ENCODE results near the gene RIN3.

The RIN3 gene

DNA sequence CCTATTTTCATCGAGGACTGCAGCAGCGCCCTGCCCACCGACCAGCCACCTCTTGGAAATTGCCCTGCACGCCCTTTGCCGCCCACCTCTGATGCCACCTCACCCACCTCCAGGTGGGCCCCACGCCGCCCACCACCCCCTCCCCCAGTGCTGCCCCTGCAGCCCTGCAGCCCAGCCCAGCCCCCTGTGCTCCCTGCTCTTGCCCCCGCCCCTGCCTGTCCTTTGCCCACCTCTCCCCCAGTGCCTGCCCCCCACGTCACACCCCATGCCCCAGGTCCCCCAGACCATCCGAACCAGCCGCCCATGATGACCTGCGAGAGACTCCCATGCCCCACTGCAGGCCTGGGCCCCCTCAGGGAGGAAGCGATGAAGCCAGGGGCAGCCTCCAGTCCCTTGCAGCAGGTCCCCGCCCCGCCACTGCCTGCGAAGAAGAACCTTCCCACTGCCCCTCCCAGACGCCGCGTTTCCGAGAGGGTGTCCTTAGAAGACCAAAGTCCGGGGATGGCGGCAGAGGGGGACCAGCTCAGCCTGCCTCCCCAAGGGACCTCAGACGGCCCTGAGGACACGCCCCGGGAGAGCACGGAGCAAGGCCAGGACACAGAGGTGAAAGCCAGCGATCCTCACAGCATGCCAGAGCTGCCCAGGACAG is 138.3 kb downstream of the RIN3 start:
- DNase-seq, result no peak

DNA sequence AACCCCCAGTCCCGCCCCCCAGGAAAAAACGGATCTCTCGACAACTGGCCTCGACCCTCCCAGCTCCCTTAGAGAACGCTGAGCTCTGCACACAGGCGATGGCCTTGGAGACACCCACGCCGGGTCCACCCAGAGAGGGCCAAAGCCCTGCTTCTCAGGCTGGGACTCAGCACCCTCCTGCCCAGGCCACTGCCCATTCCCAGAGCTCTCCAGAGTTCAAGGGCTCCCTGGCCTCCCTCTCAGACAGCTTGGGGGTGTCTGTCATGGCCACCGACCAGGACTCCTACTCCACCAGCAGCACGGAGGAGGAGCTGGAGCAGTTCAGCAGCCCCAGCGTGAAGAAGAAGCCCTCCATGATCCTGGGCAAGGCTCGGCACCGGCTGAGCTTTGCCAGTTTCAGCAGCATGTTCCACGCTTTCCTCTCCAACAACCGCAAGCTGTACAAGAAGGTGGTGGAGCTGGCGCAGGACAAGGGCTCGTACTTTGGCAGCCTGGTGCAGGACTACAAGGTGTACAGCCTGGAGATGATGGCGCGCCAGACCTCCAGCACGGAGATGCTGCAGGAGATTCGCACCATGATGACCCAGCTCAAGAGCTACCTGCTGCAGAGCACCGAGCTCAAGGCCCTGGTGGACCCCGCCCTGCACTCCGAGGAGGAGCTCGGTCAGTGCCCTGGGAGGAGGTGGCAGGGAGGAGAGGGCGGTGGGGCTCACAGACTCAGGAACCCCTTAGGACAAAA is 139.0 kb downstream of the RIN3 start:
- no peak for DNase-seq

DNA sequence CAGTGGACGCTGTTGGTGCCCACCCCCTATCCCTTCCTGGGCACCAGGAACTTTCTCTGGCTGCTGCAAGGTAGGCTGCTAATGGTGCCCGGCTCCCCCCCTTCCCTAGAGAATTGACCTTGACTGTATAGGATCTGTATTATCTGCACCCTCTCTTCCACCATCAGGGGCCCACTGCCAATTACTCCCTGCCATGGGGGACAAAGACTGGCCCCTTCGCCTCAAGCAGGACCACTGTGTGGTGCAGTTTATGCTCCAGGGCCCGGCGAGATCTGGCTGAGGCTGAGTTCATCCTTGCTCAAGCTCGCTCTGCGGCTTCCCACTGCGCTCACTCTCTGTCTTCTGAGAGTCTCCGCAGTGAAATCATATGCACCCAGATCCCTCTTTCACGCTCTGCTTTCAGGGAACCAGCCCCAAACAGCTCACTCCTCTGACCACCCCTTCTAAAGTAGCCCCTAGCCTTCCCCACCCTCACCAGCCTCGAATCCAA is 139.6 kb downstream of the RIN3 start:
- no peak for DNase-seq

DNA sequence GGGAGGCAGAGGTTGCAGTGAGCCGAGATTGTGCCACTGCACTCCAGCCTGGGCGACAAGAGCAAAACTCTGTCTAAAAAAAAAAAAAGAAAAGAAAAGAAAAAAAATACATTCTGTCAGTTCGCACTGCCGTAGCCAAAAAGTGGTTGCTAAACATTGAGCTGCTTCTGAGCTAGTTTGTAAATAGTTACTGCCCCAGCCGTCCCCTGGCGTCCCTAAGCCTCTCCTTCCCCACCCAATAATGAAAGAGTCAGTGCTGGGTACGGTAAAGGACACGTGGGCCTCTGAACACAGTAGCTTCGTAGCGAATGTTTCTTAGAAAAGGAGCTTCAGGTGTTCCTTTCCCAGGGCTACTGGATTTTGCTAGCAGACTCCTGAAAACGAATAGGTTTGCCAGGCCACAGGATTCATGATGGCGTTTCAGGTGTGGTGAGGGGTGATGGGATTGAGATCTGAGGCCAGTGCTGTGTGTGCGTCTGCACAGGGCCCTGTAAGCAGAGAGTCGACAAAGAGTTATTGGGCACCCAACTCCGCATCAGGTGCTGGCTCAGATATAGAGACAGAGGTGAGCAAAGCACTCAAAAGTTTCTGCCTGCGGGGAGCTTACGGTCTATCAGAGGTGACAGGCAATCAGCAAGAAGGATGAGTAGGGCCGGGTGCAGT is 140.8 kb downstream of the RIN3 start:
- DNase-seq, result no peak

DNA sequence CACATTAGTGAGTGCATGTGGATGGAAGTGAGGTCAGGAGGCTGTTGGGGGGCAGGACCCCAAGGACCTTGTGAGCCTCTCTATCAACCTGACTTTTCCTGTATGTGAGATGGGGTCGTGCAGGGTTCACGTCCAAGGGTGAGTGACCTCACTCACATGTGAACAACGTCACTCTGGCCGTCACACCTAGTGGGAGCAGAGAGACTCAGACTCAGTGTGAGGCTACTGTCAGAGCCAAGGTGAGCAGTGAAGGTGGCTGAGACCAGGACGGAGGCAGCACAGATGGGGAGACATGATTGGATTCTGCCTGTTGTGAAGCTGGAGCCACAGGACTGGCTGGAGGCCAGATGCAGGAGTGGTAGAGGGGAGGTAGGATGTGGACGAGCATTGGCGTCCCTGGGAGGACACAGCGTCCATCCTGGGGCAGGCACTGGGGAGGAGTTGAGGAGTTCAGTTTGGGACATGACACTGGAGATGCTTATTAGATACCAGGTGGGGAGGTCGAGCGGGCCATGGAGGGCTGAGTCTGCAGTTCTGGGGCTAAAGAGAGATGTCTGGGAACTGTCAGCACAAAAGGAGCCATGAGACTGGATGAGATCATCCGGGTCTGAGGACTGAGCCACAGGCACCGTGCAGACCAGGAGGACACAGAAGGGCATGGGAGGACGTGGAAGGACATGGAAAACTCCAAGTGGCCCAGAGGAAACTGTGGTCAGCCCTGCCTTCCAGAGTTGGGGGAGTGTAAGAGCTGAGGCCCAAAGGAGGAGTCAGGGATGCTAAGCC is 142.0 kb downstream of the RIN3 start:
- DNase-seq, result no peak

DNA sequence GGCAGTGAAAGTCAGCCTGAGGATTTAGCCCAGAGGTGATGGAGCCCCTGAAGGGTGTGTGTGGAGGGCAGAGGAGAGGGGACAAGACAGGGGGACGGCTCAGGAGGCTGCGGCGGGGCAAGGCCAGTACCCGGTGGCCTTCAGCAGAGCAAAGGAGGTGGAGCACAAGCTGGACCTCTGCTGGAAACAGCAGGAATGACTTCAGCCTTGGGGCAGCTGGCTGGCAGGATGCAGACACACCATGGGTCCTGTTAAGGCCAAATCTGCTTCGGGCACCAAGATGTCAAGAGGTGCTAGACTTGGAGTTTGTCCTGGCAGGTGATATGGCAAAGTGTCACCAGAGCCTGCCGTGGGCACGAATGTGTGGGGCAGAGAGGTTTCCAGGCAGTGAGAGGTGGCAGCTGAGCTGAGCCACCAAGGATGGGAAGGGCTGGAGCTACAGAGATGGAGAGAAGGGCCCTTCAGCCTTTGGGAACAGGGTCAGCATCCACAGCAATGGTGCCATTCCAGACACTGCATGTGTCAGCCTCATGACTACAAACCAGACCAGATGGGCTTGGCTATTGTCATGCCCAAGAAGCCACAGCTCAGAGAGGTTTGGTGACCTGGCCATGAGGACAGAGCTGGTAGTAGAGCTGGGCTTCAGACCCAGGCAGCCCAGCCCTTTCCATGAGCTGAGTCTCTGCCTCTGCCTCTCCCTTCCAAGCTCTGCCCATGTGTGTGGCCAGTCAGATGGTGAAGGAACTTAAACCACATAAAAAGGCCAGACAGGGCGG is 142.9 kb downstream of the RIN3 start:
- DNase-seq, result no peak

DNA sequence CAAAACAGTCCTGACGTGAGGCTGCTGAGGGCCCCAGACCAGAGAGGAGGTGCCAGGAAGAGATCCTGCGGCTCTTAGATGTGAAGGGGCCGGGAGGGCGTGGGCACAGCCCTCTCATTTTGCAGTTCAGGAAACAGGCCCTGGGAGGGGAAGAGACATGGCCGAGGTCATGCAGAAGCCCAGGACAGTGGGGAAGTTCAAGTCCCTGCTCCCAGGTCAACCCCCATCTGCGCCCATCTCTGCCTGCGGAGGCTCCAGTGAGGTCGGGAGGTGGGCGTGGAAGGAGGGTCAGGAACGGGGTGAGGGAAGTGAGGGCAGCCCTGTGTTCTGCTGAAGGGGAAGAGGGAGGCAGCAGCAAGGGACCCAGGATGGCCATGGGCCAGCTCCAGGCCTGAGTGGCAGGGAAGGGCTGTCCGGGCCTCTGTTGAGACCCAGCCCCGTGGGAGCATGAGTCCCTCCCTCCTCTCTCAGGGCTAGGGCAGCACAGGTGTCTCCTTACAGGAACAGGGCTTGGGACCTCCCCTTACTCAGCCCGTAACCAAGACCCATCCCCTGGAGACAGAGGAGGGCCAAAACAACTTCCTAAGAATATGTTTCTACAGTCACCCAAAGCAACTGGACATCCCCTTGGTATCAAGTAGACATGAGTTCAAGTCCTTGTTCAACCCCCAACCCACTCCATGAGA is 144.0 kb downstream of the RIN3 start:
- no peak for DNase-seq

DNA sequence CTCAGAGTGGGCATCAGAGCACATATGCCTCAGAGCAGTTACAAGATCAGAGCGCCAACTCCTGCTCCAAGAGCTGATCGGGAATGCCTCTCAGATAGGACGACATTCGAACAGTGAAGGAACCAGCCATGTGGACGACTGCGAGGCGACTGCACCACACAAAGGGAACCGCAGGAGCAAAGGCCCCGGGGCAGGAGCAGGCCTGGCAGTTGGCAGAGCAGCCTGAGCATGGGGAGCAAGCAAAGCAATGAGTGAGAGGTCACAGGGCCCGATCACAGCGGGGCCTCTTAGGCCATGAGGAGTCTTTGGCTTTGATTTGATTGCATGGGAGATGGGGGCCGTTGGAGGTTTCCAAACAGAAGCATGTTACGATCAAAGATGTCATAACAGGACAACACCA is 144.6 kb downstream of the RIN3 start:
- DNase-seq, result no peak

DNA sequence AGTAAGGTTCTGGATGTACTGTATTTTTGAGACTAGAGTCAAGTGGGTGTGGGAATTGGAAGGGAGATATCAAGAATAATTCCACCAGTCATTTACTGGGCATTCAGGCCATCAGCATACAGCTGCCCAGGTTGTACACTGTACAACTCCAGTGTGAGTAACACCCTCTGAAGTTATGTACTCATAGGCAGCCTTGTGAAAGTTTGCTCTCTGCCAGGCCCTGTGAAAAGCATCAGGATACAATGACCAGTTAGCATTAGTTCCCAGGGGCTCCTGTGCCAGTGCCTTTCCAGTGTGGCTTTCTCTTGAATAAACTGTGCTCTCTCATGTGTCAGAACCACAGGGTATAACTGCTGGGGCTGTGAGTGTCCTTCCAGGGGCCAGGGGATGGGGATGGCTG is 145.1 kb downstream of the RIN3 start:
- no peak for DNase-seq

DNA sequence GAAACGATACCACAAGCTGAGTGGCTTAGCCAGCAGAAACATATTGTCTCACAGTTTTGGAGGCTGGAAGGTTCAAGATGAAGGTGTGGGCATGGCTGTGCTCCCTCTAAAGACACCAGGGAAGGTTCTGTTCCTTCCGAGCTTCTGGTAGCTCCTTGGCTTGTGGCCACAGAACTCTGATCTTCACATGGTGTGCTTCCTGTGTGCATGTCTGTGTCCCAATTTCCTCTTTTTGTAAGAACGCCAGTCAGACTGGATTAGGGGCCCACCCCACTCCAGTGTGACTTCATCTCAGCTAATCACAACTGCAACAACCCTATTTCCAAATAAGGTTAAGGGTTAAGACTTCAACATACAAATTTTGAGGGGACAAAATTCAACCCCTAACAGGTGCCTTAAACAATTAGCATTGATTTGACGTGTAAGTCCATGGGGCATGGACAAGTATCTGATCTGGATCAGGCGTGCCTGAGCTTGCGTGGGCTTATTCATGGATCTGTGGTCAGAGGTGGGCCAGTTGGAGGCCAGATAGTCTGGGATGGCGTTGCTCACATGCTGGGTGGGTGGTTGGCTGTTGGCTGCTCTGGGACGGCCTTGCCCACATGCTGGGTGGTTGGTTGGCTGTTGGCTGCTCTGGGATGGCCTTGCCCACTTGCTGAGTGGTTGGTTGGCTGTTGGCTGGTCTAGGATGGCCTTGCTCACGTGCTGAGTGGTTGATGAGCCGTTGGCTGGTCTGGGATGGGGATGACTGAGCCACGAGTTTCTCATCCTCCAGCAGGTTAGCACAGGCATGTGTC is 146.4 kb downstream of the RIN3 start:
- DNase-seq, result no peak

DNA sequence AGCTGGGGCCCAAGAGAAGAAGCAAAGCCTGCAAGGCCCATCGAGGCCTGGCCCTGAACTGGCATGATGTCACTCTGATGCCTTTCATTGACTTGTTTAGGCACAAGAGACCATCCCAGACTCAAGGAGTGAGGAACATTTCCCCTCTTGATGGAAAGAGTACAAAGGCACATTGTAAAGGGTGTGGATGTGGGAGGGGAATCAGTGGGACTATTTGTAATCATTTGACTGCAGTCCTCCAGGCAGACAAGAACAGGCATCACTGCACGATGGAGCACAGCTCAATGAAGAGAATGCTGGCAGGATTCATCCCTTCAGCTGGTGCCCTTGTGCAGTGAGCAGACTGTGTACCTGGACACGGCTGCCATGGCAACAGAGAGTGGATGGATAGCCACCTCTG is 147.0 kb downstream of the RIN3 start:
- DNase-seq, result no peak

DNA sequence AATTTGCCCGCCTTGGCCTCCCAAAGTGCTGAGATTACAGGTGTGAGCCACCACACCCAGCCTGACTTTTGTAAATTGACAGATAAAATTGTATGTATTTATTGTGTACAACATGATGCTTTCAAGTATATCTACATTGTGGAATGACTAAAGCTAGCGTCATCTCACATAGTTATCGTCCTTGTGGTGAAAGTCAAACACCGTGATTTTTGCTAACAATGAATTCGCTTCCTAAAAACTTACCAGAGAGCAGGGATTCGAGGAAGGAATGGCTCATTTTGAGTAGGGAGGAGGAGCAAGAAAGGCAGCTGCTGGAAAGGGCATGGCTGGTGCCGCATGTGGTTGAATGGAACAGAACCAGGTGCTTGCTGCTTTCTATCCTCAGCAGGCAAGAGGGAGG is 149.5 kb downstream of the RIN3 start:
- no peak for DNase-seq

DNA sequence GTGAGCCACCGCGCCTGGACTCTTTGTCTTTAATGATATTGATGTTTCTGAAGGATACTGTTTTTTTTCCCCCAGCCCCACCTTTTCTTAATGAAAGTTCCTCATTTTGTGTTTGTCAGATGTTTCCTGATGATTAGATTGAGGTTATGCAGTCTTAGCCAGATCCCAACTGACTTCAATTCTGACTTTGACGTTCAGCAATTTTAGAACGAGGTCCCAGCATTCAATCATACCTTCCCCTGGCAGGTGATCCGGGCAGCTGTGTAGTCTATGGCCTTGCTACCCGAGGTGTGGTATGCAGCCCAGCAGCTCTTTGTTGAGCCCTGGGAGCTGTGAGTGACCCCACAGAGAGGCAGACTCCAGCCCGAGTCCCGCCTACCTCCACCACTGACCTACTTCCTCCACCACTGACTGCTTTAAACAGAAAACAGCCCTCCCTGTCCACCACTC is 152.1 kb downstream of the RIN3 start:
- DNase-seq, result no peak

DNA sequence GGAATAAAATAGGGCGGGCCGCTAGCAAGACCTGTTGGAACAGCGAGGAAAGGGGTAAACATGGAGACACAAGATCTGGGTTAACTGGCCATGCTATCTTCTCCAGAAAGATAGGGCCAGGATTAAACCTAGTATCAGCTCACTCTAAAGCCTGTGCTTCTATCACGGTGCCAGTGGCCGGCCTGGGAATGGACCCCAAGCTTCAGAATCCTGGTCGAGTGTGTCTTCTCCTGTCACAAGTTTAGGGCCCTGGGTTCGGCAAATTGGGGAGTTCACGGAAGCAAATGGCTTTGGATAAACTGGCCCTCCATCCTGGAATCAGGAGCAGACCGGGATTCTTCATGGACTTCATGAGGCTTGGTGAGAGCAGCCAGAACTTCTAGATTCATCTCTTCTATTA is 152.7 kb downstream of the RIN3 start:
- no peak for DNase-seq

DNA sequence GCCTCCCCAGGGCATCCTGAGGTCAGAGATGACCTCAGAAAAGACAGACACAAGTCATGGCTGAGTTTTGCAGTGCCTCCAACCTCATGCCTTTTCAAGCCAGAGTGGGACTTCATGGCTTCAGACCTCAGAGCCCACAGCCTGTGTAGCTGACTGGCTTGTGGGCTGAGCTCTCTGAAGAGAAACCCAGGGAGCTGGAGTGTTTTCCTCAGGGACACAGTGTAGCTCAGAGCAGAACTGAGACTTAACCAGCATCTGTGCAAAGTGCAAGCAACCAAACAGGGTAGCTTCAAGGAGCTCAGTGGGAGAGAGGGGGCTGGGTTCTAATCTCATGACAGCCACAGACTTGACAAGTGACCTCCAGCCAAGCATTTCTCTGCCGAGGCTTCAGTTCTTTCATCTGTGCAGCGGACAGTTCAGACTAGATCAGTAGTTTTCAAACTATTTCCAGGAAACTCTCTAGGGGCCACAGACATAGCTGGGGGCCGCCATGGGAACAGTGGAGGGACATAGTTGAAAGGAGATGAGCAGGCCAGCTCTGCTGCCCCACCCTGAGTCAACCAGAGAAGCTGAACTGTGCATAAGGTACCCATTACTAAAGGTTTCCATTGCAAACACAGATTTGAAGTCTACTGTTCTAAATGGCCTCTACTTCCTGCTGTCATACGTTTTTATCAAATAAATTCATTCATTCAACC is 154.8 kb downstream of the RIN3 start:
- DNase-seq, result no peak

DNA sequence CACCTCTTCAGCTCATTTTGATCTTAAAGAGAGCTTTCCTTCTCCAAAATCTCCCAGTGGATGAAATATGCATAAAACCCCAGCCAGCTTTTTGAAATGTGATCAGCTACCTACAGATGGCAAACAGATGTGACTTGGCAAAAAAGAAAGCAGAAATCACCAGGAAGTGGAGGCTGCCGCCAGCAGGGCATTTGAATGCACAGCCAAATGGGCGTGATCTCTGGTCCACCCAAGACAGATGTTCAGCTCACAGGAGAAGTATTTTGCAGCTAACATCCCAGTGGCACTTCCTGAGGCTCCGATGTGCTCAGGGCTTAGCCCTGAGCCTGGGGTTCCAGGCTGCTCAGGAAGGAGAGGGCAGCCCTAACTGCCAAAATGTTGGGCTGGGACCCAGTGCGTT is 156.6 kb downstream of the RIN3 start:
- DNase-seq, result no peak

DNA sequence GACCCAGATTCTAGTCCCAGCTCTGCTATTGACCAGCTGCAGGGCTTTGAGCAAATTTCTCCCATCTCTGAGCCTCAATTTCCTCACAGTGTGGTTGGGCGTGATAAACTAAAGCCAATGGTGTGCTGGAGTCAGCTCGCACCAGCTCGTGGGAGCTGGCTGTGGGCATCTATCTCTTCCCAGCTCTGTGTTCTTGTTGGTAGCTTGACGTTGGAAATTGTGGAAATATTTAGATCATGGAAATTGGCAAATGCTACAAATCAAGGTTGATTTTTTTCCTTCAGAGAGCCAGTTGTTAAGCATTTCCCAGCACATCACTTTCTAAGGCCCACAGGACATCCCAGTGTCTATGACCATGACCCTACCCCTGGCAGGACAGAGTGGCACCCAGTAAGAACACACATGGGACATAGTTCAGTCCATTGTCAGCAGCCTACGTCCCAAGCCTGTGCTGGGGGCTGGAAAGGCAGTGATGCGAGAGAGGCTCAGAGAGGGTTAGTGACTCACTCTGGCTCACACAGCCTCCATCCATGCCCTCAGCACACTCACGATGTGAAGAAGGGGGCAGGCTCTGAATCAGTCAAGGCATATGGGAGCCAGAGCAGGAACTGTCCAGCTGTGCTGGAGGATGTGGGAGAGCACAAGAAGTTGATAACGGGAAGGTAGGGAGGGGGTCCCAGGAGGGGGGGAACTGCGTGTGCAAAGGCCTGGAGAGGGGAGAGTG is 157.2 kb downstream of the RIN3 start:
- no peak for DNase-seq

DNA sequence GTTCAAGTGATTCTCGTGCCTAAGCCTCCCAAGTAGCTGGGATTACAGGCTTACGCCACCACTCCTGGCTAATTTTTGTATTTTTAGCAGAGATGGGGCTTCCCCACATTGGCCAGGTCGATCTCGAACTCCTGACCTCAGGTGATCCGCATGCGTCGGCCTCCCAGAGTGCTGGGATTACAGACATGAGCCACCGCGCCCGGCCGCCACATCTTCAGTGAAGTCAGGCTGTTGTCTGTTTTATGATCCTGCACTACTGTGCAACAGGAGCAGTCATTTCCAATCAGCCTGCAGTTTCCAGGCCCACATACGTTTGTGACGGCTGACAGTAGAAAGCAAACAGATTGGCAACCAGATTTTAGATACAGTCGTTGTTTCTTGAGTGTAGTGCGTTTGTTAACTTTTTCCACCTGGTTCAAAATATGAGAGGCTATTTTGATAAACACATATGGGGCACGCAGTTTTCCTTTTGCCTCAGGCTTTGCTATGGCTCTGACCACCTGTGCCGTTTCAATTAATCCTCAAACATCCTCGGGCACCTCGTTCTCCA is 160.1 kb downstream of the RIN3 start:
- peak; percentile 19 for DNase-seq

DNA sequence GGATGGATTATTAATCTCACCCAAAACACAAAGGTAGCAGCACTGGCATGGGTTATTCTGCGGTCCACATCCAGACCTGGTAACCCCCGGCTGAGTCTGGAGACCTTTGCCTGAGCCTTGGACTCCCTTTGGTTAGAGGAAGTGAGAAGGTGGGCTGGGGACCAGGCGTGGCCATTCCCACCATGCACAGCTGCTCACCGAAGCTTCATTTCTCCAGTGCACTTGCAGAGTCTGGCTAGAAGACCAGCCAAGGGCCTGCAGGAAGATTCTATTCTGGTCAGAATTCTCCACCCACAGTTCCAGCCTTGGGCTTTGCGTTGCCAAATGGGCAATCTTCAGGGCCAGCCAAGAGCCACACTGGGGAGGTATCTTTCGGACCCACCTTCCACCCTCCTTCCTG is 161.8 kb downstream of the RIN3 start:
- no peak for DNase-seq

Data from DMS79 treated with DMSO at 0.1 percent for 48 hours (cell line).